PC-3 (cell line): ENCODE results near the gene FAM217A.

Experiments used
- CTCF ChIP-seq: fragments of 300-600 bp; sonication (generic); conservative IDR thresholded peaks from 2 replicates; pipeline ENCODE4 v1.5.1; 2017; ENCODE audit warnings: antibody characterized with exemption, low read depth, mild to moderate bottlenecking, low read length
- EZH2 ChIP-seq: fragments of 300-600 bp; sonication (generic); IDR thresholded peaks from one replicate; pipeline ENCODE4 v1.6.1; 2017; ENCODE audit warnings: antibody characterized with exemption, mild to moderate bottlenecking, low read length; ENCODE audit not compliant: unreplicated experiment
- EZH2phosphoT487 ChIP-seq: fragments of 300-600 bp; sonication (generic); IDR thresholded peaks from 2 replicates; pipeline ENCODE4 v1.6.1; 2018; ENCODE audit warnings: mild to moderate bottlenecking, antibody characterized with exemption, low read length, borderline replicate concordance

DNA sequence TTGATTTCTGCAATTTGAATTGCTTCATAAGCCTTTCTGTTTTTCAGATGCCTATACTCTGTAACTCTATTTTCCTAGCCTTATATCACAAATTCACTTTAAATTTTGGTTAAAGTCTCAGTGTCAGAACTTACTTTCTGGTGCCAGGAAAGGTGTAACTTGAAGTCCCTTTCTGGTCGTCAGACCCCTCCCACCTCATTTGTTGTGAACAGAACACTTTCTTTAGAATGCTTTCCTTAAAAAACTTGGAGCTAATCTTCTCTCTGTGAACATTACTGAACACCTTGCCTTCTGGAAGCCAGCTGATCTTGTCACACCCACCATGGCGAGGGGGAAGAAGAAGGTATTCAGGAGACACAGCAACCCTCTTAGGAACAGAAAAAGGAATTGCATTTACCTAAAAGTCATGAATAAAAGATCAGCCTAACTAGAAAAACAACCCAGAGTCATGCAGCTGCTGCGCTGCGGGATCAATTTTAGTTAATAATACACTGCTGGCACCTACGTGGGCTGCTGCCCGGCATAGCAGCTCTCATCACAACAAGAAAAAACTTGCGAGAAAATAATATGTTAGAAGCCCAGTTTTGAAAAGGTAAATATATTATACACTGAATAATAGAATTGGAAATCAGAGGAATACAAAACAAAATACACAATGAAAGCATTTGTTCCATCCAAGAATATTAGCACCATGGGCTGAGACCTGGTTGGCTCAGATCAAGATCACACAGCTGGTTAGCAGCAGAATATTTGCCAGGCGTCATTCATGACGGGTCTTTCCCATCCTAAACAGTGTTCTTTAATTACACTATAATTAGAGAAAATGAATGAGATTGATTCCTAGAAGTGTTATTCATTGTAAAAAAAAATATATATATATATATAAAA lies 5.8 kb upstream of the FAM217A start:
- no peak for TF ChIP-seq CTCF
- no peak for TF ChIP-seq EZH2
- TF ChIP-seq EZH2phosphoT487 = no peak
